Stomach (tissue), 9 donors: ENCODE results near the gene FBP1. TPM values are rescaled to one million over a fixed set of nuclear protein-coding genes. Genes with fewer than 3 reads are reported as not detected.

Experiments
- DNase-seq, 2 donors: peaks; one replicate each; pipeline versions ENCODE4 v3.0.0 to v3.0.0-alpha.2; 2013 to 2019
- H3K27ac ChIP-seq, 5 donors: fragments of 200-600 bp in 4 of 5; sonication (generic) in 4 of 5; one replicate each; pipeline ENCODE4 v1.5.1; 2013 to 2019; ENCODE audit warnings: mild to moderate bottlenecking in 1 of 5, moderate library complexity in 1 of 5
- H3K27me3 ChIP-seq, 3 donors: fragments of 200-600 bp; sonication (generic); one replicate each; pipeline ENCODE4 v1.5.1; 2017 to 2019; ENCODE audit warnings: mixed run types in 1 of 3
- H3K36me3 ChIP-seq, 4 donors: fragments of 200-600 bp; sonication (generic); 1 replicate in 3 of 4; 2 replicates in 1 of 4; pipeline ENCODE4 v1.5.1; 2016 to 2019
- H3K4me1 ChIP-seq, 4 donors: fragments of 200-600 bp; sonication (generic); one replicate each; pipeline ENCODE4 v1.5.1; 2016 to 2019
- H3K4me3 ChIP-seq, 4 donors: fragments of 200-600 bp; sonication (generic) in 3 of 4; one replicate each; pipeline ENCODE4 v1.5.1; 2016 to 2019; ENCODE audit warnings: mild to moderate bottlenecking in 1 of 4
- H3K9me3 ChIP-seq, 4 donors: fragments of 200-600 bp; sonication (generic); one replicate each; pipeline ENCODE4 v1.5.1; 2016 to 2019
- CTCF ChIP-seq, 7 experiments: fragments of 450-650 bp in 4 of 7; fragments of 200-600 bp in 3 of 7; sonication (generic) in 3 of 7; IDR thresholded peaks; one replicate each; pipeline ENCODE4 v1.5.1; 2016 to 2019; ENCODE audit warnings: antibody characterized with exemption in 7 of 7, control low read depth in 2 of 7, mild to moderate bottlenecking in 1 of 7
- EP300 ChIP-seq: sonication (generic); formaldehyde crosslinking; IDR thresholded peaks from one replicate; pipeline ENCODE4 v1.6.1; 2017; ENCODE audit warnings: antibody characterized with exemption
- POLR2A ChIP-seq, 4 donors: fragments of 450-650 bp; IDR thresholded peaks; one replicate each; pipeline ENCODE4 v1.6.1; 2016; ENCODE audit warnings: antibody characterized with exemption in 4 of 4, control low read depth in 2 of 4, mild to moderate bottlenecking in 1 of 4, moderate library complexity in 1 of 4
- POLR2AphosphoS5 ChIP-seq, 3 donors: sonication (generic); formaldehyde crosslinking; IDR thresholded peaks; one replicate each; pipeline ENCODE4 v1.6.1; 2016; ENCODE audit warnings: antibody characterized with exemption in 3 of 3
- WGBS, 5 donors: extraction: QIAGEN DNeasy Blood & Tissue Kit in 3 of 5; methylation state at CpG; one replicate each; pipeline versions ENCODE4 v1.1.5 to v1.1.7; 2013 to 2018; 5-methylcytosine and 5-hydroxymethylcytosine counted together
- intact Hi-C: fragments of 100-400 bp; cut with DNase I; formaldehyde crosslinking; loops from one replicate; pipeline ENCODE4 v1.15.1; 2023; ENCODE audit warnings: low total_unique reads
- polyA plus RNA-seq, 3 donors: library from polyadenylated mRNA; stranded (reverse); fragments of 200-250 nt; gene quantifications; one replicate each; pipeline ENCODE4 v1.2.3, GENCODE V29; 2013
- total RNA-seq, 5 donors: library from RNA; depleted of rRNA; stranded (reverse); fragments of >200 nt; gene quantifications; one replicate each; pipeline versions ENCODE4 v1.1.0 to v1.2.3, GENCODE V29; 2014 to 2016
- donor health status: healthy with polysubstance abuse.
- donor health status: Bipolar disorder and iron deficiency.
- donor health status: healthy.

The FBP1 gene
- total and polyA plus RNA-seq, 8 donors, result 10.7 to 122 (median 42.7) TPM

- no peak overlapping the region for H3K4me3 ChIP-seq
- WGBS, 5 donors, result 85 to 94% (median 93%) methylated on average over 5 of the region's 5 CpGs
- no peak for DNase-seq
- H3K9me3 ChIP-seq, result no peaks in the 10 kb centered on the region
- H3K4me1 ChIP-seq, result peaks cover 0 to 14% (median 11%) of the 10 kb centered on the region in 4 donors
- H3K36me3 ChIP-seq, result no peaks in the 10 kb centered on the region
- no peak for TF ChIP-seq POLR2AphosphoS5 (IDR thresholded peaks at IDR 0.05)
- TF ChIP-seq CTCF (IDR thresholded peaks at IDR 0.05), result no peak
- no peak for TF ChIP-seq EP300
- TF ChIP-seq POLR2A (IDR thresholded peaks at IDR 0.05), result no peak
- intact Hi-C loops, result no loop called here
- H3K27me3 ChIP-seq, result no peaks in the 10 kb centered on the region
- no peak overlapping the region for H3K27ac ChIP-seq
Measured at GRCh38 chr9:94581728-94582127, 57.6 kb downstream of the FBP1 start.

- H3K4me1 ChIP-seq, result peaks cover 0 to 16% (median 11%) of the 10 kb centered on the region in 4 donors
- no peaks in the 10 kb centered on the region for H3K27me3 ChIP-seq
- WGBS, 5 donors, result 13 to 23% (median 17%) methylated on average over 2 of the region's 2 CpGs
- H3K27ac ChIP-seq, result no peak overlapping the region
- DNase-seq, result no peak
- H3K9me3 ChIP-seq, result no peaks in the 10 kb centered on the region
- intact Hi-C loops, result no loop called here
- no peak for TF ChIP-seq POLR2A (IDR thresholded peaks at IDR 0.05)
- no peak for TF ChIP-seq POLR2AphosphoS5 (IDR thresholded peaks at IDR 0.05)
- no peak for TF ChIP-seq CTCF (IDR thresholded peaks at IDR 0.05)
- TF ChIP-seq EP300, result no peak
- H3K4me3 ChIP-seq, result no peak overlapping the region
- no peaks in the 10 kb centered on the region for H3K36me3 ChIP-seq
Measured at GRCh38 chr9:94577571-94577970, 61.7 kb downstream of the FBP1 start.

- DNase-seq, result no peak
- WGBS, 5 donors, result 0 to 45% (median 33%) methylated on average over 1 of the region's 1 CpG
- TF ChIP-seq EP300 (no peak), POLR2AphosphoS5 (IDR thresholded peaks at IDR 0.05) (no peak), POLR2A (IDR thresholded peaks at IDR 0.05) (no peak), CTCF (IDR thresholded peaks at IDR 0.05) (no peak)
- H3K4me3 ChIP-seq, result no peak overlapping the region
- peaks cover 0 to 3% (median 0%) of the 10 kb centered on the region in 4 donors for H3K36me3 ChIP-seq
- H3K4me1 ChIP-seq, result peaks cover 0 to 16% (median 11%) of the 10 kb centered on the region in 4 donors
- H3K27me3 ChIP-seq, result no peaks in the 10 kb centered on the region
- no peaks in the 10 kb centered on the region for H3K9me3 ChIP-seq
- intact Hi-C loops, result no loop called here
- H3K27ac ChIP-seq, result no peak overlapping the region
Measured at GRCh38 chr9:94577036-94577435, 62.3 kb downstream of the FBP1 start.

GRCh38 chr9:94576131-94576530 is 63.2 kb downstream of the FBP1 start:
- Histone ChIP-seq H3K27ac (no peak overlapping the region), H3K4me1 (peaks cover 0 to 16% (median 11%) of the 10 kb centered on the region in 4 donors), H3K4me3 (no peak overlapping the region), H3K9me3 (no peaks in the 10 kb centered on the region), H3K27me3 (no peaks in the 10 kb centered on the region), H3K36me3 (peaks cover 0 to 4% (median 1%) of the 10 kb centered on the region in 4 donors)
- TF ChIP-seq POLR2AphosphoS5 (IDR thresholded peaks at IDR 0.05), result no peak
- TF ChIP-seq EP300, result no peak
- no peak for TF ChIP-seq CTCF (IDR thresholded peaks at IDR 0.05)
- TF ChIP-seq POLR2A (IDR thresholded peaks at IDR 0.05), result no peak
- DNase-seq, result no peak
- intact Hi-C loops, result no loop called here
- 78 to 91% (median 89%) methylated on average over 2 of the region's 2 CpGs for WGBS, 5 donors
